Transverse colon (tissue), 4 donors: ENCODE measurements around the gene GSG1L. TPM values are rescaled to one million over a fixed set of nuclear protein-coding genes. Genes with fewer than 3 reads are reported as not detected.

Experiments used
- DNase-seq: peaks from one replicate; pipeline ENCODE4 v3.0.0-alpha.2; 2019
- H3K27ac ChIP-seq, 4 donors: fragments of 200-600 bp; sonication (generic); 2 replicates each; pipeline ENCODE4 v1.5.1; 2016 to 2018; ENCODE audit warnings: inconsistent platforms in 4 of 4
- H3K27me3 ChIP-seq: fragments of 200-600 bp; sonication (generic); 2 replicates; pipeline ENCODE4 v1.5.1; 2017; ENCODE audit warnings: inconsistent platforms
- H3K36me3 ChIP-seq, 4 donors: fragments of 200-600 bp; sonication (generic); 2 replicates each; pipeline ENCODE4 v1.5.1; 2017 to 2019; ENCODE audit warnings: inconsistent platforms in 4 of 4
- H3K4me1 ChIP-seq, 4 donors: fragments of 200-600 bp; sonication (generic); 2 replicates each; pipeline ENCODE4 v1.5.1; 2017 to 2020; ENCODE audit warnings: inconsistent platforms in 4 of 4
- H3K4me3 ChIP-seq, 4 donors: fragments of 200-600 bp; sonication (generic); 1 replicate in 1 of 4; 2 replicates in 3 of 4; pipeline versions ENCODE4 v1.5.1 to v1.6.1; 2017 to 2019; ENCODE audit warnings: inconsistent platforms in 4 of 4
- H3K9me3 ChIP-seq, 2 donors: fragments of 200-600 bp; sonication (generic); 2 replicates each; pipeline ENCODE4 v1.5.1; 2017 to 2019; ENCODE audit warnings: inconsistent platforms in 2 of 2
- EP300 ChIP-seq: sonication (generic); formaldehyde crosslinking; IDR thresholded peaks from one replicate; pipeline ENCODE4 v1.6.1; 2017; ENCODE audit warnings: antibody characterized with exemption, low read depth
- POLR2A ChIP-seq: fragments of 450-650 bp; IDR thresholded peaks from one replicate; pipeline ENCODE4 v1.6.1; 2016; ENCODE audit warnings: antibody characterized with exemption, mild to moderate bottlenecking, moderate library complexity
- POLR2AphosphoS5 ChIP-seq, 3 donors: sonication (generic); formaldehyde crosslinking; IDR thresholded peaks; one replicate each; pipeline ENCODE4 v1.6.1; 2016; ENCODE audit warnings: antibody characterized with exemption in 3 of 3
- WGBS, 2 donors: methylation state at CpG; one replicate each; pipeline ENCODE4 v1.1.5; 2018; ENCODE audit warnings: low coverage in 1 of 2; 5-methylcytosine and 5-hydroxymethylcytosine counted together
- in situ Hi-C, 4 donors: fragments of 200-750 bp; cut with MboI; loops; one replicate each; pipeline versions ENCODE4 v1.15.0 to v1.15.1; 2017; ENCODE audit warnings: low sequenced_read_pairs in 3 of 4, low pct_ligation_motif_present in 1 of 4, low pct_unique_long_range_greater_than_20kb in 1 of 4
- intact Hi-C: fragments of 100-400 bp; cut with DNase I; formaldehyde crosslinking; loops from one replicate; pipeline ENCODE4 v1.15.1; 2023; ENCODE audit warnings: low total_unique reads
- total RNA-seq, 4 donors: library from RNA; depleted of rRNA; stranded (reverse); fragments of >200 nt; gene quantifications; one replicate each; pipeline ENCODE4 v1.1.0, GENCODE V29; 2016
- TF ChIP-seq, protein P1 (sequence below), 5 experiments: fragments of 200-600 bp in 3 of 5; fragments of 450-650 bp in 2 of 5; sonication (generic) in 3 of 5; IDR thresholded peaks; 1 replicate in 2 of 5; 2 replicates in 3 of 5; pipeline ENCODE4 v1.5.1; 2016 to 2017; ENCODE audit warnings: antibody characterized with exemption in 5 of 5, inconsistent platforms in 3 of 5, mild to moderate bottlenecking in 2 of 5, moderate library complexity in 1 of 5

The GSG1L gene
- total RNA-seq, 4 donors from 2014 or later = not detected

DNA sequence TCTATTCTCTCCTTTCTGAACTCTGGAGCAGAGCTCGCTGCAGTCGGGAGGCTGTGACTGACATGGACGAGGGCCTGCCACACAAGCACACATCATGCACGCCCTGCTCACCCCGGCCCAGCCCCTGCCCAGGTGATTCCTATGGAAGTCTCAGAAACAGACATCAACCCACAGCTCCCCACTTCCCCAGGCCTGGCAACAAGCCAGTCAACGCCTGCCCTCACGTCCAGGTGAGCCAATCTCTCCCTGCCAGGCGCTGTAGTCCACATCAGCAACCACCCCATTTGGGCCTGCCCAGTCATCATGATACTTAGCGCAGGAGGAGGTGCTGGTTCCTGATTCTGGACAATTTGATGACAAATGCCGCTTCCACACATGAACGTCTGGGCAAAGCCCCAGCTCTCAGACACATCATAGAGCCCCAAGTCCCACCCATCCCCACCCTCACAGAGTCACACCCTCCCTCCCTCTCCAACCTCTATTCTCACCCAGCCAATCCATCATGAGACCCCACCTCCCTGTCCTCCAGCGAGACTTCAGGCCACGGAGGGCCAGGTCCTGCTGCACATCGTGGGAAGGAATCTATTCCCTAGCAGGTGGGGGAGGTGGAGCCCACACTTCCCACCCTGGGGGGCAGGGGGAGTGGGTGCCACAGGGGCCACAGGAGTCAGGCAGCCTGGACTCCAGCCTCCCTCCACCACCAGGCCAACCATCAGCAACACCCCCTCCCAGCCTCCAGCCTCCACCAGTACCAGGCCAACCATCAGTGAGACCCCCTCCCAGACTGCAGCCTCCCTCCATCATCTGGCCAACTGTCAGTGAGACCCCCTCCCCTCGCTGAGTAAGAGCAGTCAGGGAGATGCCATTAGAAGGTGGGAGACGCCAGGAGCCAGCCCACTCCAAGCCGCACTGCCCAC lies 33.7 kb upstream of the GSG1L start:
- peaks cover 0 to 39% (median 18%) of the 10 kb centered on the region in 4 donors for H3K36me3 ChIP-seq
- in situ Hi-C loops = no loop called here

GRCh38 chr16:28093385-28093725 lies 29.8 kb upstream of the GSG1L start:
- DNase-seq = no peak

More for the DNA sequence above, 33.7 kb upstream of the GSG1L start:
- Histone ChIP-seq H3K27ac (no peak overlapping the region), H3K4me1 (no peaks in the 10 kb centered on the region), H3K9me3 (no peaks in the 10 kb centered on the region), H3K4me3 (no peak overlapping the region), H3K27me3 (no peaks in the 10 kb centered on the region)
- no peak for DNase-seq
- intact Hi-C loops = no loop called here
- WGBS, 2 donors = 88% methylated on average over 17 of the region's 17 CpGs; no CpG with 5 or more reads in 1 of the 2 donors
- TF ChIP-seq POLR2AphosphoS5 (IDR thresholded peaks at IDR 0.05) = no peak
- no peak for TF ChIP-seq EP300
- TF ChIP-seq, protein P1, sequence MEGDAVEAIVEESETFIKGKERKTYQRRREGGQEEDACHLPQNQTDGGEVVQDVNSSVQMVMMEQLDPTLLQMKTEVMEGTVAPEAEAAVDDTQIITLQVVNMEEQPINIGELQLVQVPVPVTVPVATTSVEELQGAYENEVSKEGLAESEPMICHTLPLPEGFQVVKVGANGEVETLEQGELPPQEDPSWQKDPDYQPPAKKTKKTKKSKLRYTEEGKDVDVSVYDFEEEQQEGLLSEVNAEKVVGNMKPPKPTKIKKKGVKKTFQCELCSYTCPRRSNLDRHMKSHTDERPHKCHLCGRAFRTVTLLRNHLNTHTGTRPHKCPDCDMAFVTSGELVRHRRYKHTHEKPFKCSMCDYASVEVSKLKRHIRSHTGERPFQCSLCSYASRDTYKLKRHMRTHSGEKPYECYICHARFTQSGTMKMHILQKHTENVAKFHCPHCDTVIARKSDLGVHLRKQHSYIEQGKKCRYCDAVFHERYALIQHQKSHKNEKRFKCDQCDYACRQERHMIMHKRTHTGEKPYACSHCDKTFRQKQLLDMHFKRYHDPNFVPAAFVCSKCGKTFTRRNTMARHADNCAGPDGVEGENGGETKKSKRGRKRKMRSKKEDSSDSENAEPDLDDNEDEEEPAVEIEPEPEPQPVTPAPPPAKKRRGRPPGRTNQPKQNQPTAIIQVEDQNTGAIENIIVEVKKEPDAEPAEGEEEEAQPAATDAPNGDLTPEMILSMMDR (IDR thresholded peaks at IDR 0.05) = no peak
- TF ChIP-seq POLR2A = no peak

GRCh38 chr16:28092721-28093384 lies 29.3 kb upstream of the GSG1L start:
- DNase-seq = no peak
- H3K4me1 ChIP-seq = no peaks in the 10 kb centered on the region
- H3K27ac ChIP-seq = no peak overlapping the region
- no peak overlapping the region for H3K4me3 ChIP-seq
- intact Hi-C loops = no loop called here
- 82 to 85% methylated on average over 4 to 17 of the region's 17 CpGs for WGBS, 2 donors
- H3K36me3 ChIP-seq = peaks cover 0 to 3% (median 0%) of the 10 kb centered on the region in 4 donors
- TF ChIP-seq EP300 (no peak), POLR2A (no peak), POLR2AphosphoS5 (IDR thresholded peaks at IDR 0.05) (no peak)
- TF ChIP-seq, protein P1 (IDR thresholded peaks at IDR 0.05) = no peak
- H3K27me3 ChIP-seq = no peaks in the 10 kb centered on the region
- in situ Hi-C loops = no loop called here
- H3K9me3 ChIP-seq = no peaks in the 10 kb centered on the region

More at GRCh38 chr16:28093385-28093725, 29.8 kb upstream of the GSG1L start:
- peaks cover 0 to 8% (median 0%) of the 10 kb centered on the region in 4 donors for H3K36me3 ChIP-seq
- H3K9me3 ChIP-seq = no peaks in the 10 kb centered on the region
- H3K4me1 ChIP-seq = no peaks in the 10 kb centered on the region
- H3K27me3 ChIP-seq = no peaks in the 10 kb centered on the region
- no peak overlapping the region for H3K4me3 ChIP-seq
- TF ChIP-seq POLR2A = no peak
- intact Hi-C loops (no loop called here), in situ Hi-C loops (no loop called here)
- WGBS, 2 donors = 86 to 100% methylated on average over 2 to 5 of the region's 5 CpGs
- no peak overlapping the region for H3K27ac ChIP-seq

DNA sequence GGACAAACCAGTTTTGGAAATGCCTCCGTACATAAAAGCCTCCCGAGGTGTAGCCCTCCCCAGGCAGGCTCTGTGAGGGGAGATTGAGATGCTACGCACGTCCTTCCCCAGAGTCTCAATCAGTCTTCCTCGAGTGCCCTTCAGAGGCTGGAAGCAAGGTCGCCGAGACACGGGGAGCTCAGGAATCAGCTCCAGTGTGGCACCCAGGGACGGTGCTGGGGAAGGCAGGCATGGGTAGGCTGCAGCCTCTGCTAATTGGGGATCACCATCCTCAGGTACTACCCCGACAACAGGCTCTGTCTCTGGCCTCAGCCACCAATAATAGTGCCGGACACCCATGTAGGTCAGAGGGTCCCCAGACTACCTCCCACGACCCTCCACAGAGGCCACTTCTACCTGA lies 28.1 kb upstream of the GSG1L start:
- Histone ChIP-seq H3K4me1 (no peaks in the 10 kb centered on the region), H3K36me3 (no peaks in the 10 kb centered on the region), H3K27me3 (no peaks in the 10 kb centered on the region), H3K27ac (no peak overlapping the region), H3K9me3 (no peaks in the 10 kb centered on the region), H3K4me3 (no peak overlapping the region)
- intact Hi-C loops (no loop called here), in situ Hi-C loops (no loop called here)
- no peak for DNase-seq
- TF ChIP-seq, protein P1 (IDR thresholded peaks at IDR 0.05) = no peak
- TF ChIP-seq POLR2AphosphoS5 (IDR thresholded peaks at IDR 0.05) (no peak), EP300 (no peak), POLR2A (no peak)
- WGBS, 2 donors = 91% methylated on average over 12 of the region's 12 CpGs; no CpG with 5 or more reads in 1 of the 2 donors
